Spleen (tissue), 11 donors: Measurements from ENCODE around the gene NR2C2. TPM values are rescaled to one million over a fixed set of nuclear protein-coding genes. Genes with fewer than 3 reads are reported as not detected.

ENCODE experiments used
- DNase-seq: peaks from one replicate; pipeline ENCODE4 v3.0.0-alpha.2; 2020
- H3K27ac ChIP-seq, 8 donors: fragments of 200-600 bp; sonication (generic) in 7 of 8; 1 replicate in 4 of 8; 2 replicates in 4 of 8; pipeline versions ENCODE4 v1.5.0 to v1.8.0; 2016 to 2021; ENCODE audit warnings: inconsistent platforms in 4 of 8, mild to moderate bottlenecking in 4 of 8, moderate library complexity in 1 of 8
- H3K27me3 ChIP-seq, 7 donors: fragments of 200-600 bp; sonication (generic) in 6 of 7; replicated peaks in 1 of 7; 1 replicate in 4 of 7; 2 replicates in 3 of 7; pipeline versions ENCODE4 v1.5.0 to v1.8.0; 2016 to 2021; ENCODE audit warnings: inconsistent platforms in 3 of 7, mild to moderate bottlenecking in 1 of 7
- H3K36me3 ChIP-seq, 6 donors: fragments of 200-600 bp; sonication (generic) in 5 of 6; 1 replicate in 4 of 6; 2 replicates in 2 of 6; pipeline versions ENCODE4 v1.5.0 to v1.8.0; 2016 to 2021; ENCODE audit warnings: inconsistent platforms in 2 of 6
- H3K4me1 ChIP-seq, 6 donors: fragments of 200-600 bp; sonication (generic) in 5 of 6; 1 replicate in 3 of 6; 2 replicates in 3 of 6; pipeline versions ENCODE4 v1.5.0 to v1.8.0; 2016 to 2021; ENCODE audit warnings: inconsistent platforms in 3 of 6
- H3K4me3 ChIP-seq, 8 donors: fragments of 200-600 bp; sonication (generic) in 7 of 8; 1 replicate in 4 of 8; 2 replicates in 4 of 8; pipeline versions ENCODE4 v1.5.0 to v1.8.0; 2016 to 2021; ENCODE audit warnings: inconsistent platforms in 4 of 8, mild to moderate bottlenecking in 4 of 8, moderate library complexity in 2 of 8
- H3K9me3 ChIP-seq, 8 donors: fragments of 200-600 bp; sonication (generic) in 7 of 8; 1 replicate in 4 of 8; 2 replicates in 4 of 8; pipeline versions ENCODE4 v1.5.0 to v1.8.0; 2016 to 2021; ENCODE audit warnings: inconsistent platforms in 4 of 8
- CTCF ChIP-seq, 11 experiments: fragments of 200-600 bp in 7 of 11; fragments of 450-650 bp in 4 of 11; sonication (generic) in 4 of 11; IDR thresholded peaks in 8 of 11; conservative IDR thresholded peaks in 3 of 11; 1 replicate in 7 of 11; 2 replicates in 4 of 11; pipeline versions ENCODE4 v1.4.0 to v1.8.0; 2016 to 2021; ENCODE audit warnings: antibody characterized with exemption in 11 of 11, inconsistent platforms in 4 of 11, mild to moderate bottlenecking in 1 of 11
- POLR2A ChIP-seq, 3 donors: fragments of 450-650 bp; IDR thresholded peaks; one replicate each; pipeline ENCODE4 v1.5.1; 2017; ENCODE audit warnings: antibody characterized with exemption in 3 of 3, mild to moderate bottlenecking in 1 of 3
- POLR2AphosphoS5 ChIP-seq, 3 donors: sonication (generic); formaldehyde crosslinking; IDR thresholded peaks; one replicate each; pipeline ENCODE4 v1.5.1; 2017; ENCODE audit warnings: antibody characterized with exemption in 3 of 3
- WGBS, 5 donors: extraction: QIAGEN DNeasy Blood & Tissue Kit in 3 of 5; methylation state at CpG; one replicate each; pipeline versions ENCODE4 v1.1.5 to v1.1.7; 2013 to 2018; 5-methylcytosine and 5-hydroxymethylcytosine counted together
- intact Hi-C: fragments of 100-400 bp; cut with DNase I; formaldehyde crosslinking; loops from one replicate; pipeline ENCODE4 v1.15.0; 2023; ENCODE audit warnings: low total_unique reads
- polyA plus RNA-seq, 3 donors: library from polyadenylated mRNA; stranded (reverse); fragments of 200-250 nt; gene quantifications; one replicate each; pipeline ENCODE4 v1.2.1, GENCODE V29; 2013
- total RNA-seq, 7 donors: library from RNA; depleted of rRNA in 3 of 7; stranded (reverse); fragments of >200 nt in 3 of 7; fragmentation: NEBNext Ultra II Directional in 4 of 7; extraction: Animal tissue kit (Norgen Biotek cat#: 25700) in 4 of 7; gene quantifications; one replicate each; pipeline versions ENCODE4 v1.1.0 to v1.2.1, GENCODE V29; 2016 to 2021
- donor health status: healthy with polysubstance abuse.
- donor health status: DM: no; HTN: no; CAD: no; lungs with moderate emphysema.
- donor health status: DM: no; HTN: no; CAD: no.
- donor health status: Bipolar disorder and iron deficiency.
- donor health status: healthy.
- donor health status: DM: no; HTN: no; CAD: no.
- donor health status: DM: yes; HTN: yes; CAD: no.

The NR2C2 gene
- total and polyA plus RNA-seq, 10 donors = 7.2 to 75.5 (median 60.2) TPM

- Histone ChIP-seq H3K27me3 (no peaks in the 10 kb centered on the region), H3K27ac (no peak overlapping the region), H3K9me3 (no peaks in the 10 kb centered on the region), H3K4me1 (peaks cover 0 to 3% (median 0%) of the 10 kb centered on the region in 6 donors), H3K36me3 (peaks cover 3 to 100% (median 77%) of the 10 kb centered on the region in 6 donors), H3K4me3 (no peak overlapping the region)
- no peak for DNase-seq
- intact Hi-C loops = no loop called here
- WGBS, 5 donors = 91 to 96% (median 93%) methylated on average over 1 of the region's 1 CpG
- TF ChIP-seq POLR2AphosphoS5 (IDR thresholded peaks at IDR 0.05) (no peak), POLR2A (IDR thresholded peaks at IDR 0.05) (no peak), CTCF (IDR thresholded peaks at IDR 0.05 in 8 of 11, conservative IDR thresholded peaks at IDR 0.05 in 3 of 11) (no peak)
These were observed 141.8 kb downstream of the NR2C2 start for GRCh38 chr3:15089201-15089600.

- Histone ChIP-seq H3K4me3 (no peak overlapping the region), H3K9me3 (no peaks in the 10 kb centered on the region), H3K27me3 (no peaks in the 10 kb centered on the region), H3K36me3 (peaks cover 2 to 100% (median 76%) of the 10 kb centered on the region in 6 donors), H3K4me1 (peaks cover 0 to 21% (median 4%) of the 10 kb centered on the region in 6 donors), H3K27ac (no peak overlapping the region)
- WGBS, 5 donors = 71 to 84% (median 79%) methylated on average over 5 of the region's 5 CpGs
- intact Hi-C loops = no loop called here
- no peak for DNase-seq
- TF ChIP-seq POLR2A (IDR thresholded peaks at IDR 0.05) (no peak), CTCF (IDR thresholded peaks at IDR 0.05 in 8 of 11, conservative IDR thresholded peaks at IDR 0.05 in 3 of 11) (no peak), POLR2AphosphoS5 (IDR thresholded peaks at IDR 0.05) (no peak)
These were observed 144.2 kb downstream of the NR2C2 start for GRCh38 chr3:15091575-15091974.

- no peak for DNase-seq
- Histone ChIP-seq H3K27me3 (no peaks in the 10 kb centered on the region), H3K4me1 (peaks cover 8 to 32% (median 12%) of the 10 kb centered on the region in 6 donors), H3K4me3 (no peak overlapping the region), H3K36me3 (peaks cover 2 to 92% (median 68%) of the 10 kb centered on the region in 6 donors), H3K9me3 (no peaks in the 10 kb centered on the region), H3K27ac (no peak overlapping the region)
- intact Hi-C loops = no loop called here
- TF ChIP-seq POLR2AphosphoS5 (IDR thresholded peaks at IDR 0.05) = no peak
- WGBS, 5 donors = 86 to 100% (median 98%) methylated on average over 1 of the region's 1 CpG
These were observed 145.3 kb downstream of the NR2C2 start for GRCh38 chr3:15092686-15093085.

- Histone ChIP-seq H3K4me3 (no peak overlapping the region), H3K27ac (no peak overlapping the region), H3K36me3 (peaks cover 2 to 76% (median 58%) of the 10 kb centered on the region in 6 donors), H3K9me3 (no peaks in the 10 kb centered on the region), H3K4me1 (peaks cover 13 to 40% (median 20%) of the 10 kb centered on the region in 6 donors), H3K27me3 (no peaks in the 10 kb centered on the region)
- no peak for TF ChIP-seq CTCF (IDR thresholded peaks at IDR 0.05 in 8 of 11, conservative IDR thresholded peaks at IDR 0.05 in 3 of 11)
- no peak for TF ChIP-seq POLR2A (IDR thresholded peaks at IDR 0.05)
- TF ChIP-seq POLR2AphosphoS5 (IDR thresholded peaks at IDR 0.05) = no peak
- intact Hi-C loops = no loop called here
- no peak for DNase-seq
- 55 to 90% (median 72%) methylated on average over 5 of the region's 5 CpGs for WGBS, 5 donors
These were observed 146.9 kb downstream of the NR2C2 start for GRCh38 chr3:15094187-15094875.
